GM18873 (cell line): ENCODE measurements around the gene CXCR6.

ENCODE experiments used
- ATAC-seq: cut with Tn5 transposase; IDR thresholded peaks from one replicate; pipeline ENCODE4 v1.9.1; 2021; ENCODE audit warnings: mild to moderate bottlenecking, moderate library complexity, moderate number of reproducible peaks; ENCODE audit not compliant: unreplicated experiment, low FRiP score

Gene CXCR6

DNA sequence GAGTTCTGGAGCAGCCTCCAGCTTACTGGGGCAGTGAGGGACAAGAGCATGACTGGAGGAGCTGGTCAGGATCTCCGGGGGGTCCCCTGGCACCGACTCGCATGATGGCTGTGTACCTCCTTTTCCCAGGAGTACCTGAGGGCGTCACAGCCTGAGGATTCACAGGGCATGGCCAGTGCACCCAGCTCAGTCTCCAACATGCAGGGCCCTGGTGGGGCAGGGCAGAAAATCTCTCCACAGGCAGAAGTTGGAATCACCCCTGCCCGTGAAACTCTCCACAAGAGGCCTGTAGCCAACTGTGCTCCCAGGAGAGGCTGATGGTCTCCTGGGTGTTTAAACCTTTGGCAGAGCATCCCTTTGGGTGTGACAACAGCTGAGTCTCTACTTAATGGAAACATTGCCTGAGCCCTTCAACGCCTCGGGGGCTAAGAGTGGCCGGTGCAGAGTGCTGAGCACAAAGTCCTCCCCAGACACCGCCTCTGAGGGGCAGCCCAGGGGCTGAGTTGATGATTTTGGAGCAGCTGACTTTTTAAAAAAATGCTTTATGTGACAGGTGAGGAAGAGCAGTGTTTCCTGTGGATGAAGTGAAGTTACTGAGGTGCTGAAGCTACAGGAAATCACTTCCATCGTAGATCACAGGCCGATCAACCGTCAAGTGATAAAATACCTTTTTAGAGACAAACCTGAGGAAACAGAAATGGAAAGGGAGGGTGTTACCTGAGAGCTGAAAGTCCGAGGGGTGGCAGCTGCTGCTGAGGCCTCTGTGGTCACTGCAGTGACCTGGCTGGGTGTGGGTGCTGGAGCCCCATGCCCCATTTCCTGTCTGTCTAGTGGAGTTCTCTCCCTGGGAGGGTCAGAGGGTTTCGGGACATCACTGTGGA is 21.9 kb upstream of the CXCR6 start:
- no peak for ATAC-seq

DNA sequence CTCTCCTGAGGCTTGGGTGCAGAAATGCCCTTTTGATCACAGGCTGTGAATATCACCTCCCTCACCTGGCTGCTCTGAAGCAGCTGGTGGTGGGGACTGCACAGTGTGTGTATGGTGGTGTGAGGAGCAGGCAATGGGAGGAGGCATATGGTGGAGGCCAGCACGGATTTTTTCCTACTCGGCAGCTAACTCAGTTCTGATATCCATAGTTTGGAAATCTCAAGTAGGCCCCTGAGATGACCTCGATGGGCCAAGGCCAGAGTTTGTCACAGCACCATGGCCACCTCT is 21.3 kb upstream of the CXCR6 start:
- no peak for ATAC-seq

DNA sequence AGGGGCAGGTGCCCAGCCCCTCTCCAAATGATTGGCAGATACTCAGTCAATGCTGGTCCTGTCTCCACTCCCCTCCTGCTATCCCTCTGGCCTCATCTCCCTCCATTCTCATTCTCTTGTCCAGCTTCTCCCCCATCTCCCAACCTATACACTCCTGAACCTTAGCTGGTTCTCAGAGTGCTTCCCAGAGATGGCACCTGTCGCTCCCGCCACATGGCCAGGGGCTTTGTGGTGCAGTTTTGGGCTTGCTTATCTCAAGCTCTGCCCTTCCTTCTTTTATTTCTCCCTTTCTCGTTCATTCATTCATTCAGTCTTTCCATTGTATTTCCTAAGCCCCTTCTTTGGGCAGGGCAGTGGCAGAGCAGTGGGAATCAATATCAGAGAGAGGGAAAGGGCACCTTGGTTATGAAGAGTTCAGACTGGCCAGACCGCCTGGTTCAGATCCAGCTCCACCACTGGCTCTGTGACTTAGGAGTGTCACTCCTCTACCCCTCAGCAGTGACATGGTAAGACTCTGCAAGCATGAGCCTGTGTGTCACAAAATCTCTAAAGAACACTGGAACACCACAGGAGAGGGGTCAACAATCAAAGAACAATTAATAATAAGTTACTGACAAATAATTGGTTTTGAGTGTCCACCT is 20.2 kb upstream of the CXCR6 start:
- ATAC-seq: no peak

DNA sequence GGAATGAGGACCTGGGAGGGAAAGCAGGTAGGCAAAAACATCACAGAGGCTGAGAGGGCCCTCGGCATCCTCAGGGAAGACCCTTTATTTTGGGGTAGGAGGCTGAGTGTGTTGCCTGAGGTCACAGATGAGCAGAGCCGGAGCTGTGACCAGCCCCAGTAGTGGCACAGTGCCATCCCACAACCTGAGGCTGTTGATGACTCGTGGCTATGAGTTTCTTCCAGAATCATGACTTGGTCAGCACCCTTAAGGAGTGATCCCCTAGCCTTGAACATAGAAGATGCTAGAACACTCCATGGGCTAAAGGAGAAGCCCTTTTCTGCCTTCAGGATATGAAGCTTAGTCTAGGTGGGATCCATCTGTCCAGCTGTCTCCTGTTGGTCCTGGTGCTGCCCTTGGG is 19.5 kb upstream of the CXCR6 start:
- ATAC-seq: no peak

DNA sequence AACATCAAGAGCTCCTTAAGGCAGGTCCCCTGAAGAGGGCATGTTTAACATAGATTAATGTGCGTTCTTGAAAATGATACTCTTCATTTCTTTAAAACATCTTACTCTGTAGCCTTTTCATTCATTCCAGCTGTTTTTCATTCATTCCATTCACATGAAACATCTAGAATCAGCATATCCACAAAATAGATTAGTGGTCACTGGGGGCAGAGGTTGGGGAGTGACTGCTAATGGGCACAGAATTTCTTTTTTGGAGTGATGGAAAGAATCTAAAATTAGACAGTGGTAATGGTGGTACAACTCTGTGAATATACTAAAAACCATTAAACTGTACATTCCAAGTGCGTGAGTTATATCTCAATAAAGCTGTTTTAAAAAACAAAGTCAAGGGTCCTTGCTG is 15.4 kb upstream of the CXCR6 start:
- no peak for ATAC-seq

DNA sequence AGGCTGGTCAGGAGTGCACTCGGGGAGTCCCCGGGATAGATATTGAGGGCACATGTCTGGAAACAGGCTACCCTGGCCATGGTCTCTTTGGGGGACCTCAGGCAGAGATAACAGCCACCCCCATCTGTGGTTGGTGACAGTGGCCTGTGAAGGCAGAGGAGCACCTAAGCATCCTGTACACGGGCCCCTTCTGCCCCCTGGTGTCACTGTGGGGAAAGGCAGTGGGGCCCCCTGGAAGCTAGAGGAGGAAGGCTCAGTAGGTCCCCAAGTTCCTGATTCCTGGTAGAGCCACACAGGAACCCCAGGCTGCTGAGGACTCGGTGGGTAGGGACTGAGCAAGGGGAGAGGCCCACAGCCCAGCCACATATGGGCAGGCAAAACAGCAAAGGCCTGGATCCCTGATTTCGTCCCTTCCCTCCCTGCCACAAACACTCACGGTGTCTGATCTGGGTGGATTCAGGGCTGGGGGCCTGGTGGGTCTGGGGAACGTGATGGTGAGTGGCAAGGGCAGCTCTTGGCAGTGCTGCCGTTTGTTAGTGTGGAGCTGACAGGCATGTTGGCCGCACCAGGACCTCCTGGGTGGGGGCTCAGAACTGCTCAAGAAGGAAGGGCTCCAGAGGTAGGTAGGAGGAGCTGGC is 14.1 kb upstream of the CXCR6 start:
- no peak for ATAC-seq

DNA sequence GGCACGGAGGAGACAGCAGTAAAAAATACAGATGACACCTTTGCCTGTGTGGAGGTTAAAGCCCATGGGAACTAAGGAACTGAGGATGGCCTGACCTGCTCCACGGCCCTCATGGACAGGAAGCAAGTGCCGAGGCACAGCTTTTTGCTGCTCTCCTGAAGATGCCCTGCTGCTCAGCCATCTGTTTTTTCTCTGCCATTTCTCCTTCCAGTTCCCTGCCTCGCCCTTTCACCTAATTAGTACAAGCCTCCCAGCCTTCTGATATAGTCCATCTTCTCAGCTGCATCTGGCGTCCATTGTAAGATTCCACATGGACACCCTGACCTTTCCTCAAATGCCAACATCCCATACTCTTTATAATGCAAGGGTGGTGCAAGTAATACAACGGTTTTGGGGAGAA is 11.8 kb upstream of the CXCR6 start:
- no peak for ATAC-seq

DNA sequence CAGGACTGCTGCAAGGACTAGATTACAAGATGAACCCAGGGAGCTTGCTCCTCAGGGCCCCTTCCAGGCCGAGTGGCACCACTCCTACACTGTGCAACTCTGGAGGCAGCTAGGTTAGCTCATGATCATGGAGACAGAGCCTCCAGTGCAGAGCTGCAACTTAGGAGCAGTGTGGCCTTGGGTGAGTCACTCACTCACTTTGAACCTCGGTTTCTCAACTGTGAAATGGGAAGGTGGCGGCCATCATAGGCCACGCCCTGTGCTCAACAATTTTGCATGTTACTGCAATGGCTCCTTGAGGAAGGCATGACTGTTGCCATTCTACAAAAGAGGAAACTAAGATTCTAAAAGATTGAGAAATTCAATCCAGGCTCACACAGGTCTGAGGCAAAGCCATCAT is 11.2 kb upstream of the CXCR6 start:
- no peak for ATAC-seq

DNA sequence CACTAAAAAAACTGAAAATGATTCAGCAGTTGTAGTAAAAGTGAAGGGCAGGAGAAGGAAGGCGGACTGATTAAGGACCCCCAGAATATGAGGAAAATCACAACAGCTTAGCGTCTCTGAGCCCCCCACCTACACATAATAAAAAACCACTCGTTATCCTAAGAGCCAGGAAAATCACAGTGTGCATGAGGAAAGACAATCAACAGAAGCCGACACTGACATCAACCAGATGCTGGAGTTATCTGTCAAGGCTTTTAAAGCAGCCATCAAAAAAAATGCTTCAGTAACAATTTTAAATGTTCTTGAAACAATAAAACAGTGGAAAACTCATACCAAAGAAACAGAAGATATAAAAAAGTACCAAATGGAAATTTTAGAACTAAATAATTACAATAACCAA is 9.7 kb upstream of the CXCR6 start:
- ATAC-seq: no peak

DNA sequence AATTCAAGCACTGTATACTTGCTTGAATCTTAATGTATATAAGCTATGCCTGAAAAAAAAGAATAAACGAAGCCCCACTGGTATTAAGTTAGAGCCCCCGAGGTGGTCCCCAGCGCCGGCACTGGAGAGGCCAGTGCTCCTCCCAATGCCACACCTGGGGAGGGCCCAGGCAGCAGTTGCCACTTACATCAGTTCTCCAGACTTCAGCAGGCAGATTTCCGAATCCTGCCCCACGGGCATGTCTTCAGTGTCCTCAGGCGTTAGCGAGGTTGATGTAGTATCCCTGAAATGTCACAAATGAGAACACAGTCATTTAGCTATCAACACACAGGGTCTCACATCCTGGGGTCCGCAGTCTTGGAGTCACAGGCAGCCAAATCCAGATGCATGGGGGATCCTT is 7.0 kb upstream of the CXCR6 start:
- no peak for ATAC-seq

DNA sequence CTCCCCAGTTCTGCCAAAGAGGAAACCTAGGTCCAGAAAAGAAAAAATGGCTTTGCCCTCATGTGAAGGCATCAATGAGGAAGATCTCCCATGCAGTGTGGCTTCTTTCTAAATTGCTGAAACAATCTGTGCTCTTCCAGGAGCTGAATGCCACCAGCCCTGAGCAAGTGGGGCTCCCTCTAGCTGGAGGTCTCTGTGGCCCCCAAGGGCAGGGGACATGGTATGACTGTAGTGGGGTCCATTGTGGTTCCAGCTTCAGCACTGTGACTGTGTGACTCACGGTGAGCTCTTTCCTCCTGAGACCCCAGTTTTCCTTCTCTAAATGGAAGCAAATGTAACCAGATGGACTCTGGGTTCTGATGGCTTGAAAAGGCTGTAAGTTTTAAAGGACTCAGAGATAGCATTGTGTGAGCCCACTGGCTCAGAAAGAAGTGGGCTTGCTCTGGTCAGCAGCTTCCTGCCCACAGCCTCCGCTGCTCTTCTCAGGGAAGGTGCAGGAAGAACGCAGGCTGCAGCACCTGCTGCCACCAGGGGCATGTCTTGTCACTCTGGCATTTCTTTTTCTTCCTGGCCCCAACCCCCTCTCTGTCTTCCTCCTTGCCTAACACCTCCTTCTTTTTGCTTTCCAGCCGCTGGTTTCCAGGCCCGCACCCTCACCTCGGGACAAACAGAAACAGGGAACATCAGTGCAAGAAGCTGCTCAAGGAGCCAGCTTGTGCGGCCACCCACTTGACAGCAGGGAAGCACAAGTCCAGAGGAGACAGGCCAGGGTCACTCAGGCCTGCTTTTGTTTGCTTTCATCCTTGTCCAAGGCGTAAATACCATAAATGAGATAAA is 5.8 kb upstream of the CXCR6 start:
- ATAC-seq: no peak

DNA sequence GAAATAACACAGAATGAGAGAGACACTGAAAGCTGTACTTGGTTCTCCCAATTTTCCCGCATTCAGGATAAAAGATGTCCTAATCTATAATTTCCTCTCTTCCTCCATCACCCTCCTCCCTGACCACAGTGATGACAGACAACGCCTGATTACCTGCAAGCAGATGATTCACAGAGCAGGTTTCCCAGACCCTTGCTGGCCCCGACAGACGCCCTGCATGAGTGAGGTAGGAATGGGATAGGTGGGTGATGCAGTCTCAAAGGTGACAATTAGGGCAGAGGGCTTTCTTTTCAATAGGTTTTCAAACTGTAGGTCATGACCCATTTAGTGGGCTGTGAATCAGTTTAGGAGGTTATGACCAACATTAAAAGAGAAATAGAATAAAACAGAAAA is 5.2 kb upstream of the CXCR6 start:
- no peak for ATAC-seq

DNA sequence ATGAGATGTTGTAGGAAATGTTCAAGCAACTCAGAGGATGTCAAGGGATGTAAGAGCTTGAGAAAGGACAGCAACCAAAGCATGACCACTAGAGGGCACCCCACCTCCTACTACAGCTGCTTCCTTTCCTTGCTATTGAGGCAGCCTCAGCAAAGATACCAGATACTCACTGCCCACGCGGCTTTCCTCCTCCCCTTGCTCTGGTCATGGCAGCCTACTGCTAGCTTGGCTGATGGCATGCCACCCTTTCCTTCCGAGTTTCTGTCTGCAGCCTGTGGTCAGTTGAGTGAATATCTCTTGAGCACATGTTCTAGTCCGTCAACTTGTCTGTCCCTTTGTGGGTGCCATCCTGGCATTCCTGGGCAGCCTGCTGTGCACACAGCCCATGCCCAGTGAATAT is 4.4 kb upstream of the CXCR6 start:
- no peak for ATAC-seq

DNA sequence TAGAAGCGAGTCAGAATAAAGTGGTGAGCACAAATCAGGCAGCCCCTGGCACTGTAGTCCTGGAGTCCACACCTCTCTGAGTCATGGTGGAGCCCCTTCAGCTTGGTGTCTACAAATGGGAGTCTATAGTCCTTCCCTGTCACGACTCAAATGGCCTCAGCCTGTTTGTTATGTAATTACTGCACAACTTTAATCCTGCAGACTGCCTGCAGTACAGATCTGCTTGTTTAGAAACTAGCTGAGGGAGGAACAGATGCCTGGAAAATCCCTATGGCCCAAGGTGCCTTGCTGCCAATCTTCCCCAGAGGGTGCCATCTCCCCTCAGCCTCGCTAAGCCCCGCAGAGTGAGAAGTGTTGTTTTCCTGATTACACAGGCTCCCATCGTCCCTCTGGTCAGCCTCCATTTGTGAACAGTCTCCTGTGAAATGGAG is 3.9 kb upstream of the CXCR6 start:
- ATAC-seq: no peak

DNA sequence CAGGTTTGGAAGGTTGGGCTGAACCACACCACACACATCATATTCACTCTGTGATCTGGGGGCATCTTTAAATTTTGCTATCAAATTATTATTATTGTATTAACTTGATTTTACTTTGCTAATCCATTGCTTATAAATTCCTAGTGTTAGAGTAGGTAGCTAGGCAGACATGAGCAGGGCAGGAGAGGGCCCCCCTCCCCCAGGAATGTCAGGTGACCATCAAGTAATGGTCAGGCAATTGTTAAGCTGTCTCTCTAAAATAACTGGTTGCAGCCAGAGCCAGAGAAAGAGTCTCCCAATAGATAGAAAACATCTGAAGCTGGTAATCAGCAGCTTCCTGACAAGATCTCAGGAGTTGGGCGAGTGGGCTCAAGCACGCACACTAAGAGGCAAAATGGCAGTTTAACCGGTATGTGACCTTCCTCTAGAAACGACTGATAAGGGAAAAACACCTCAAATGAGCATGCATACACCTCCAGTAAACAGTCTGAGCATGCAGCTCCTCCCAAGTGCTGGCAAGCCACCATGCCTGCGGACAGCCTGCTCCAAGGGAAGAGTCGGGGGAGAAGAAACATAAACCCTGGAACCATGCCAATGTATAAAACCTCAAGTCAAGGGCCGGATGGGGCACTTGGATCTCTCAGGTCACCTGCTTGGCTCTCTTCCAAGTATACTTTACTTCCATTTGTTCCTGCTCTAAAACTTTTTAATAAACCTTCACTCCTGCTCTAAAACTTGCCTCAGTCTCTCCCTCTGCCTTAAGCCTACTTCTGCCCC is 3.1 kb upstream of the CXCR6 start:
- no peak for ATAC-seq

DNA sequence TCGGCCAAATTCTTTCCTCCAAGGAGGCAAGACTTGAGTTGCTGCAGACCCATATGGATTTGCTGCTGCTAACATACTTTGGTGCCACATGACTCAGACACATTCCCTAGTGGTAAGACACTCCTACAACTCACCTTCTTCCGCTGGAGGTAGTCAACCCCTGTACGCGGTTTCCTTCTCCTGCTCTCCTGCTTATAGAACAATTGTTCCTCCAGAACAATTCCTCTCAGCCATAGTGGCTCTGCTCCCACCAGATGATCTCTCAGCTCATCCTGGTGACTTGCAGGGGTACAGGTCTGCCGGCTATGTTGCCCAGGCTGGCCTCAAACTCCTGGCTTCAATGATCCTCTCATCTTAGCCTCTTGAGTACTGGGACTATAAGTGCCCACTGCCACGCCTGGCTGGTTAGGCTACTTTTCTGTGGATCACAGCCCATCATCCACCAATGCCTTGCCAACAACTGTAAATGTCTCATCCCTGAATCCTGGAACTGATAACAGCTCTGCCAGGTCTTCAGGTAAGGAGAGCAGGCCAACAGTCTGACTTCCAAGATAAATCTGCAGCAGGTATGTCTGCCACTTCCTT is 2.4 kb upstream of the CXCR6 start:
- ATAC-seq: no peak

DNA sequence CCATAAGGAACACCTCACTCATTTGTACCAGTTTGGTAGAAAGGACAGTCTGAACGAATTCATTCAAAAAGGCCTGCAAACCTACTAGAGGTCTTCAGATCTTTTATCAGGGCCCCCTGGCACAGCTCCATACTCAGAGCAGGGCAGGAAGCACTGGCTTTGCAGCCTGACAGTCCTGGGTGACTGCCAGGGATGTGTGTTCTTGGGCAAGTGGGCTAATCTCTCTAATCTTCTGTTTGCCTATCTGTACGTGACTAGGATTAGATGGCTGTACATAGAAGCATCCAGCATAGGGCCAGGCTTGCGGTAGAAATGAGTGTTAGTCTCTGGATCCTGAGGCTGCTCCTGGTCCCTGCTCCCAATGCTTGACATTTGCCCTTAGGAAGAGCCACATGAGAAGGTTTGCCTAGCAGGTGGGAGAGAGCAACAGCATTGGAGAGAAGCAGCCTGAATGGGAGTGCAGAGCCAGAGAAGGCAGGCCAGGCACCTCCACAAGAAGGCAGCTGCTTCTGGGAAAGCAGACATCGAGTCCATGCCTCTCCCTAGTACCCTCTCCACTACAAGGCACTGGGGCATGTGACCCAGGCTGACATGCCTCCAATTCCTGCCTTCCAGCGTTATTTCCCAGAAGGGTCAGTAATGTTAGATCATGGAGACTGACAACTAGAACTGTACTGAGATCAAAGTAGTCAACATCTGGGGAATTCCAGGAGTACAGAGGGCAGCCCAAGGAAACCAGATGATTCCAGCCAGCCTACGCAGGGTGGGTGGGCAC is 1.0 kb upstream of the CXCR6 start:
- no peak for ATAC-seq

DNA sequence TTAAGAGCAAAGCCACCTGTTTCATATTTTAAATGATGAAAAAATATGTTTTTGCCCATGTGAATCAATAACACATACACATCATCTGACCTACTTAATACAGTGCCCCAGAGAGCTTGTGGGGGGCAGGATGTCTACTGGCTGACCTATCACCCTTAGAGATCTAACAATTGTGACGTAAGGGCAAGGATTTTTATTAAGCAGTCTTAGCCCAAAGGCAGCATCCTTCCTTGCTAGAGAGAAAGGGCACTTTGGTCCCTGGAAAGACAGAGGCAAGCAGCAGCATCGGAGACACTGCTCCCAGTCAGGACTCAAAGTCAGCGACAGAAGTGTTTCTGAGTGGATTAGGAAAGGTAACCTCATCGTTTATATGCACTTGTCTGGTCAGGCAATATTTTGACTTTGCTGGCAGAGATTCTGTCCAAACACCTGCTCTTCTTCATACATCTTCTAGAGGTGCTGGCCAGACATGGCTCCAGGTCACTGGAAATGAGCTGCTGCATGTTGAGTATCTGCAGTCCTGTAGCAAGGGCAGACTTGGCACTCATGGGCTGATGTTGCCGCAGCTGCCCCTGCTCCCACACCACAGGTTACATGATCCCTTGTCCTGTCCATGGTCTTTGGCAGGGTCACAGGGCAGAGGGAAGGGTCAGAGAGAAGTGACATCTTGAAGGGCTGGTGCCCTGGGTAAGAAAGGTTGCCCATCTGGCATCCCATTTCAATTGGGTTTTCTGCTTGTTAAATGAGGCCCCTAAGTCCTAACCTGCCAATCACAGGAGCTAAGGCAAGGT is 1.8 kb downstream of the CXCR6 start:
- no peak for ATAC-seq
